HG03060 (cell line): ENCODE data around the gene TNKS1BP1.

Experiments used
- ATAC-seq: cut with Tn5 transposase; IDR thresholded peaks from one replicate; pipeline ENCODE4 v1.9.1; 2021; ENCODE audit warnings: low read depth, moderate number of reproducible peaks; ENCODE audit not compliant: unreplicated experiment

TNKS1BP1 gene

DNA sequence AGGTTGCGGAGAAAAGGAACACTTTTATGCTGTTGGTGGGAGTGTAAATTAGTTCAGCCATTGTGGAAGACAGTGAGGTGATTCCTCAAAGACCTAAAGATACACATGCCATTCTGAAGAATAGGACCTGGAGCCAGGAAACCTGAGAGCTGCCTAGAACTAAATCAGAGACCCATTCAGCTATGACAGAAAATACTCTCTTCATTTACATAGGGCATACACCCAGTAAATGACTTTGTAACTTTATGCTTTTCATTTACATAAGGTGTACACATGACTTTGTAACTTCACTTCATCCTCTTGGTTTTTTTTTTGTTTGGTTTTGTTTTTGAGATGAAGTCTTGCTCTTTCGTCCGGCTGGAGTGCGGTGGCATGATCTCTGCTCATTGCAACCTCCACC is 62.6 kb downstream of the TNKS1BP1 start:
- ATAC-seq, result no peak

GRCh38 chr11:57260937-57261783 is 63.6 kb downstream of the TNKS1BP1 start:
- ATAC-seq, result no peak

DNA sequence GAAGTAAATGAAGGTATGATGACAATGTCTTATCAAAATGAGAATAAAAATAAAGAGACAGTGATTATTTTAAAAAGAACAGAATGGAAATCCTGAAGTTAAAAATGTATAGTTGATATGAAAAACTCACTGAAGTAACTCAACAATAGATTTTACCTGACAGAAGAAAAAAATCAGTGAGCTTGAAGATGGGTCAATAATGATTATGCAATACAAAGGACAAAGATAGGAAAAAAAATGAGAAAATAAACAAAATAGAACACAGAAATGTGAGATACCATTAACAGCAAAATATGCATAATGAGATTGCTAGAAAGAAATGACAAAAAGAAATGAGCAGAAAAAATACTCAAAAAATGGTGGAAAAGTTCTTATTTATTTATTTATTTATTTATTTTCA is 68.6 kb downstream of the TNKS1BP1 start:
- ATAC-seq, result no peak

- no peak for ATAC-seq
Observed at GRCh38 chr11:57255618-57256017, 69.1 kb downstream of the TNKS1BP1 start.

DNA sequence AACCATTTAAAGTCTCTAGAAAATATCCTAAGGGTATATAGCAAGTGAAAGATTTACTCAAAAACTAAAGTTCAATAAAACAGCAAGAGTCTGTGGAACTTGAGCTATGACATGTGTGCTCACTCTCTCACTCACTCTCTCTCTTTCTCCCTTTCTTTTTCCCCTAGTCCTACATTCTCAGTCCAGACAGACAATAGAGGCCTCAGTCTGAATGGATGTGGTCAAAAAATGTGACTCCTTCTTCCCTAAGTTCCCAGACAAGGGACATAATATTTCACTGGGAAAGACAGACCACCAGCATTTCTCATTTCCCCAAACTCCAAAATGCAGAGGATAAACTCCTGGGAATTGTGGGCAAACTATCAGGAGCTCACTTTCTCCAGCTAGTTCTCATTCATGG is 70.1 kb downstream of the TNKS1BP1 start:
- ATAC-seq, result no peak

GRCh38 chr11:57251491-57252104 is 73.2 kb downstream of the TNKS1BP1 start:
- no peak for ATAC-seq

DNA sequence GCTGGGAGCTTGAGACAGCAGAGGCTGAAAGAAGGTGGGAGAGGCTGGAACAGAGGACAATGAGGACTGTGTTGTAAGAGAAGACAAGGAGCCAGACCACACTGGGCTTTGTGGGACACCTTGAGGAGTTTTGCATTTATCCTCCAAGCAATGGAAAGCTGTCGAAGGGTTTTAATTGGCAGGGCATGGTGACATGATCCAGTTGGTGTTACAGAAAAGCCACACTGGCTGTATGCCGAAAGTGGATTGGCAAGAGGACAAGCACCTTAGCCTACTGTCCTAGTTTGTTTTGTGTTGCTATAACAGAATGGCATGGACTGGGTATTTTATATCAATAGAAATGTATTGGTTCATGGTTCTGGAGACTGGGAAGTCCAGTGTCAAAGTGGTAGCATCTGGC is 73.7 kb downstream of the TNKS1BP1 start:
- ATAC-seq, result no peak
